Upper lobe of left lung (tissue), 6 donors: Measurements from ENCODE around the gene C3orf80. TPM values are rescaled to one million over a fixed set of nuclear protein-coding genes. Genes with fewer than 3 reads are reported as not detected.

Experiments
- ATAC-seq, 2 donors: fragments of 200-7000 bp; cut with Tn5 transposase; one replicate each; pipeline ENCODE4 v1.9.1; 2022; ENCODE audit warnings: mild to moderate bottlenecking in 2 of 2, moderate library complexity in 2 of 2; ENCODE audit not compliant: low FRiP score in 2 of 2
- DNase-seq, 2 donors: peaks; one replicate each; pipeline ENCODE4 v3.0.0-alpha.2; 2019 to 2020
- H3K27ac ChIP-seq, 4 donors: fragments of 200-600 bp; sonication (generic); one replicate each; pipeline ENCODE4 v1.5.1; 2016 to 2019
- H3K27me3 ChIP-seq, 4 donors: fragments of 200-600 bp; sonication (generic); one replicate each; pipeline ENCODE4 v1.5.1; 2017 to 2019
- H3K36me3 ChIP-seq, 4 donors: fragments of 200-600 bp; sonication (generic); one replicate each; pipeline ENCODE4 v1.5.1; 2016 to 2019
- H3K4me1 ChIP-seq, 4 donors: fragments of 200-600 bp; sonication (generic); one replicate each; pipeline ENCODE4 v1.5.1; 2018 to 2019
- H3K4me3 ChIP-seq, 4 donors: fragments of 200-600 bp; sonication (generic); one replicate each; pipeline ENCODE4 v1.5.1; 2017 to 2019; ENCODE audit warnings: mild to moderate bottlenecking in 2 of 4, moderate library complexity in 1 of 4
- H3K9me3 ChIP-seq, 4 donors: fragments of 200-600 bp; sonication (generic); one replicate each; pipeline ENCODE4 v1.5.1; 2018 to 2019
- EP300 ChIP-seq, 4 donors: sonication (generic); formaldehyde crosslinking; IDR thresholded peaks; one replicate each; pipeline ENCODE4 v1.5.1; 2017; ENCODE audit warnings: antibody characterized with exemption in 4 of 4, control low read depth in 2 of 4
- POLR2A ChIP-seq, 4 donors: fragments of 450-650 bp; IDR thresholded peaks; one replicate each; pipeline ENCODE4 v1.5.1; 2016 to 2017; ENCODE audit warnings: antibody characterized with exemption in 4 of 4, mild to moderate bottlenecking in 2 of 4
- POLR2AphosphoS5 ChIP-seq, 2 donors: sonication (generic); formaldehyde crosslinking; IDR thresholded peaks; one replicate each; pipeline ENCODE4 v1.5.1; 2017; ENCODE audit warnings: antibody characterized with exemption in 2 of 2
- WGBS, 2 donors: methylation state at CpG; one replicate each; pipeline ENCODE4 v1.1.5; 2017 to 2018; 5-methylcytosine and 5-hydroxymethylcytosine counted together
- total RNA-seq, 6 donors: library from RNA; depleted of rRNA in 4 of 6; stranded (reverse); fragments of >200 nt in 4 of 6; gene quantifications; one replicate each; pipeline versions ENCODE4 v1.1.0 to v1.2.1, GENCODE V29; 2016 to 2021
- TF ChIP-seq, protein P1 (sequence below), 6 experiments: fragments of 450-650 bp in 4 of 6; fragments of 200-600 bp in 2 of 6; sonication (generic) in 2 of 6; IDR thresholded peaks; one replicate each; pipeline ENCODE4 v1.5.1; 2016 to 2019; ENCODE audit warnings: antibody characterized with exemption in 6 of 6
- donor health status: DM: no; HTN: no; CAD: no; lungs with moderate emphysema.
- donor health status: DM: no; HTN: yes; CAD: no; lungs with severe emphysema.

Gene C3orf80
- total RNA-seq, 6 donors from 2014 or later, result 0.30 to 4.2 (median 1.1) TPM; not detected in 1

GRCh38 chr3:160210799-160211221 lies 14.4 kb upstream of the C3orf80 start:
- ATAC-seq (peak in 1 of 2 donors; percentile 66), DNase-seq (no peak)
- TF ChIP-seq, protein P1, sequence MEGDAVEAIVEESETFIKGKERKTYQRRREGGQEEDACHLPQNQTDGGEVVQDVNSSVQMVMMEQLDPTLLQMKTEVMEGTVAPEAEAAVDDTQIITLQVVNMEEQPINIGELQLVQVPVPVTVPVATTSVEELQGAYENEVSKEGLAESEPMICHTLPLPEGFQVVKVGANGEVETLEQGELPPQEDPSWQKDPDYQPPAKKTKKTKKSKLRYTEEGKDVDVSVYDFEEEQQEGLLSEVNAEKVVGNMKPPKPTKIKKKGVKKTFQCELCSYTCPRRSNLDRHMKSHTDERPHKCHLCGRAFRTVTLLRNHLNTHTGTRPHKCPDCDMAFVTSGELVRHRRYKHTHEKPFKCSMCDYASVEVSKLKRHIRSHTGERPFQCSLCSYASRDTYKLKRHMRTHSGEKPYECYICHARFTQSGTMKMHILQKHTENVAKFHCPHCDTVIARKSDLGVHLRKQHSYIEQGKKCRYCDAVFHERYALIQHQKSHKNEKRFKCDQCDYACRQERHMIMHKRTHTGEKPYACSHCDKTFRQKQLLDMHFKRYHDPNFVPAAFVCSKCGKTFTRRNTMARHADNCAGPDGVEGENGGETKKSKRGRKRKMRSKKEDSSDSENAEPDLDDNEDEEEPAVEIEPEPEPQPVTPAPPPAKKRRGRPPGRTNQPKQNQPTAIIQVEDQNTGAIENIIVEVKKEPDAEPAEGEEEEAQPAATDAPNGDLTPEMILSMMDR (IDR thresholded peaks at IDR 0.05), result peak in 1 of 6 experiments; percentile 10
- TF ChIP-seq POLR2A (IDR thresholded peaks at IDR 0.05), result no peak
- no peak overlapping the region for H3K4me3 ChIP-seq
- no peaks in the 10 kb centered on the region for H3K4me1 ChIP-seq
- H3K27me3 ChIP-seq, result no peaks in the 10 kb centered on the region
- 84 to 89% methylated on average over 1 of the region's 1 CpG for WGBS, 2 donors
- H3K9me3 ChIP-seq, result no peaks in the 10 kb centered on the region
- H3K36me3 ChIP-seq, result no peaks in the 10 kb centered on the region
- no peak overlapping the region for H3K27ac ChIP-seq

DNA sequence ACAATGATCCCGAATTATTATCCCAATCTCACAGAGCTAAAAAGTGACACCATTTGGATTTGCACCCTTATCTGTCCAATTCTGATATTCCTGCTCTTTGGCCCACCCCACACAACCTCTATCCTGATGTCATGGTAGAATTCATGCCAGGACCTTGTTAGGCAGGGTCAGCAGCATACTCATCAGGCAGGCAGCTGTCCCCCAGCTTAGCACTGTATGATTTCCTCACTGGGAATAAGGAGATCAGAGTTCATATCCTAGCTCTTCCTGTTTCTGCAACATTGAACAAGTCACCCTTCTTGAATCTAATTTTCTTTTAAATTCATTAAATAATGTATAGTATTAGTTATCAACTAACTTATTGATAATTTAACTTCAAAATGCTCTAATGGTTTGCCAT lies 12.0 kb upstream of the C3orf80 start:
- TF ChIP-seq POLR2A (IDR thresholded peaks at IDR 0.05), result no peak
- TF ChIP-seq, protein P1 (IDR thresholded peaks at IDR 0.05), result no peak
- TF ChIP-seq EP300 (IDR thresholded peaks at IDR 0.05), result no peak
- TF ChIP-seq POLR2AphosphoS5 (IDR thresholded peaks at IDR 0.05), result no peak
- ATAC-seq, result no peak
- Histone ChIP-seq H3K4me1 (no peaks in the 10 kb centered on the region), H3K4me3 (no peak overlapping the region), H3K36me3 (no peaks in the 10 kb centered on the region), H3K27ac (no peak overlapping the region), H3K9me3 (no peaks in the 10 kb centered on the region), H3K27me3 (no peaks in the 10 kb centered on the region)
- DNase-seq, result no peak
- 71 to 100% methylated on average over 1 of the region's 1 CpG for WGBS, 2 donors

DNA sequence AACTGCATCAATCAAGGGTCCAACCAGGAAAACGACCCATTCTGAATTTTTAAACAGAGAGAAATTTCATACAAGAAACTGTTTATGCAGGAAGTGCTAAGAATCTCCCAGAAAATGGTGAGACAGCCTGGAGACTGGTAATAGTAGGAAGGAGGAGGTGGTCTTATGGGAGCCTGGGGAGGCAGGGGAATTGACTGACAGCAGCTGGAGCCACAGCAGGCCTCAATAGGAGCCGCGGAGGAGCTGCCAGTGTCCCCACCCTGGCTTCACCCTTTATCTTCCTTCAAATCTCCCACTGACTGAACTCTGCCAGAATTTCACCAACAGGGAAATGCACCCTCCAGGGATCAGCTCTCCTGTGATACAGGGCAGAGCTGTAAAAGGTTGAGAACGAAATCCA lies 7.5 kb upstream of the C3orf80 start:
- TF ChIP-seq EP300 (IDR thresholded peaks at IDR 0.05) (no peak), POLR2A (IDR thresholded peaks at IDR 0.05) (no peak), POLR2AphosphoS5 (IDR thresholded peaks at IDR 0.05) (no peak)
- TF ChIP-seq, protein P1 (IDR thresholded peaks at IDR 0.05), result no peak
- Histone ChIP-seq H3K27me3 (no peaks in the 10 kb centered on the region), H3K4me1 (no peaks in the 10 kb centered on the region), H3K27ac (no peak overlapping the region), H3K36me3 (no peaks in the 10 kb centered on the region), H3K9me3 (no peaks in the 10 kb centered on the region), H3K4me3 (no peak overlapping the region)
- ATAC-seq (no peak), DNase-seq (no peak)
- WGBS, 2 donors, result 64 to 71% methylated on average over 4 of the region's 4 CpGs

DNA sequence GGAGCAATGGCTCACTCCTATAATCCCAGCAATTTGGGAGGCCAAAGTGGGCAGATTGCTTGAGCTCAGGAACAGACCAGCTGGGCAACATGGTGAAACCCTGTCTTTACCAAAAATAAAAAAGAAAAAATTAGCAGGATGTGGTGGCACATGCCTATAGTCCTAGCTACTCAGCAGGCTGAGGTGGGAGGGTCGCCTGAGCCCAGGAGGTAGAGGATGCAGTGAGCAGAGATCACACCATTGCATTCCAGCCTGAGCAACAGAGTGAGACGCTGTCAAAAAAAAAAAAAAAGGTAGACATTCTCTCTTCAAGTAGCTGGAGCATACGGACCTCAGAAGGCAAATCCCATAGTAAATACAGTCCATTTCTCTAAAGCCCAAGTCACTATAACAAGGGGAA lies 7.1 kb upstream of the C3orf80 start:
- no peaks in the 10 kb centered on the region for H3K4me1 ChIP-seq
- H3K27ac ChIP-seq, result no peak overlapping the region
- DNase-seq (no peak), ATAC-seq (no peak)
- no peaks in the 10 kb centered on the region for H3K36me3 ChIP-seq
- no peak for TF ChIP-seq POLR2AphosphoS5 (IDR thresholded peaks at IDR 0.05)
- TF ChIP-seq, protein P1 (IDR thresholded peaks at IDR 0.05), result no peak
- TF ChIP-seq POLR2A (IDR thresholded peaks at IDR 0.05), result no peak
- TF ChIP-seq EP300 (IDR thresholded peaks at IDR 0.05), result no peak
- H3K4me3 ChIP-seq, result no peak overlapping the region
- no peaks in the 10 kb centered on the region for H3K9me3 ChIP-seq
- WGBS, 2 donors, result 45 to 59% methylated on average over 3 of the region's 3 CpGs
- H3K27me3 ChIP-seq, result no peaks in the 10 kb centered on the region

- DNase-seq (no peak), ATAC-seq (no peak)
- Histone ChIP-seq H3K27me3 (peaks cover 0 to 8% (median 1%) of the 10 kb centered on the region in 4 donors), H3K9me3 (no peaks in the 10 kb centered on the region), H3K4me3 (no peak overlapping the region), H3K27ac (no peak overlapping the region), H3K36me3 (no peaks in the 10 kb centered on the region), H3K4me1 (peaks cover 5 to 10% (median 5%) of the 10 kb centered on the region in 4 donors)
- no peak for TF ChIP-seq POLR2AphosphoS5 (IDR thresholded peaks at IDR 0.05)
- TF ChIP-seq EP300 (IDR thresholded peaks at IDR 0.05), result no peak
- TF ChIP-seq, protein P1 (IDR thresholded peaks at IDR 0.05), result no peak
- no peak for TF ChIP-seq POLR2A (IDR thresholded peaks at IDR 0.05)
- 97 to 99% methylated on average over 2 of the region's 2 CpGs for WGBS, 2 donors
These were observed 5.2 kb upstream of the C3orf80 start for GRCh38 chr3:160220038-160220437.
